NOMO-1 treated with DMSO at 0.1 percent for 48 hours (cell line): ENCODE data around the gene MYH11.
"Not testable (repeated sequence)": the region's sequence is repeated elsewhere in the genome, so short reads cannot be mapped to it uniquely, and the experiment has no call there.

Experiments
- DNase-seq: peaks from one replicate; lab custom pipeline; 2025; ENCODE audit not compliant: unreplicated experiment; lab: John Stamatoyannopoulos, UW

Gene MYH11

GRCh38 chr16:15757630-15758251, 99.1 kb downstream of the MYH11 start:
- DNase-seq = no peak

- DNase-seq = no peak
Observed at GRCh38 chr16:15757077-15757386, 99.8 kb downstream of the MYH11 start.

- no peak for DNase-seq
Observed at GRCh38 chr16:15754821-15755534, 101.8 kb downstream of the MYH11 start.

- no peak for DNase-seq
Observed at GRCh38 chr16:15752717-15753488, 103.9 kb downstream of the MYH11 start.

GRCh38 chr16:15751940-15752339, 104.9 kb downstream of the MYH11 start:
- DNase-seq = no peak

GRCh38 chr16:15749985-15750384, 106.8 kb downstream of the MYH11 start:
- no peak for DNase-seq

- DNase-seq = no peak
Observed at GRCh38 chr16:15749371-15749770, 107.5 kb downstream of the MYH11 start.

- no peak for DNase-seq
Observed at GRCh38 chr16:15748654-15749053, 108.2 kb downstream of the MYH11 start.

GRCh38 chr16:15747937-15748336, 108.9 kb downstream of the MYH11 start:
- DNase-seq = no peak

- no peak for DNase-seq
Observed at GRCh38 chr16:15746332-15746731, 110.5 kb downstream of the MYH11 start.

- DNase-seq = no peak
Observed at GRCh38 chr16:15743657-15744056, 113.2 kb downstream of the MYH11 start.

GRCh38 chr16:15742716-15743115, 114.1 kb downstream of the MYH11 start:
- no peak for DNase-seq

- DNase-seq = no peak
Observed at GRCh38 chr16:15741207-15741871, 115.5 kb downstream of the MYH11 start.

- no peak for DNase-seq
Observed at GRCh38 chr16:15739950-15740349, 116.9 kb downstream of the MYH11 start.

- DNase-seq = no peak
Observed at GRCh38 chr16:15739464-15739863, 117.4 kb downstream of the MYH11 start.

GRCh38 chr16:15737140-15737644, 119.6 kb downstream of the MYH11 start:
- no peak for DNase-seq

GRCh38 chr16:15736529-15736928, 120.3 kb downstream of the MYH11 start:
- DNase-seq = no peak

- DNase-seq = no peak
Observed at GRCh38 chr16:15735610-15736009, 121.2 kb downstream of the MYH11 start.

- DNase-seq = no peak
Observed at GRCh38 chr16:15732416-15732815, 124.4 kb downstream of the MYH11 start.

- DNase-seq = no peak
Observed at GRCh38 chr16:15729152-15729551, 127.7 kb downstream of the MYH11 start.

GRCh38 chr16:15727697-15728096, 129.1 kb downstream of the MYH11 start:
- not testable (repeated sequence) for DNase-seq
